ENCODE data around the gene AQP2. TPM values are rescaled to one million over a fixed set of nuclear protein-coding genes. Genes with fewer than 3 reads are reported as not detected.

The AQP2 gene
- total RNA-seq, 1 donor from 2014 or later = not detected

DNA sequence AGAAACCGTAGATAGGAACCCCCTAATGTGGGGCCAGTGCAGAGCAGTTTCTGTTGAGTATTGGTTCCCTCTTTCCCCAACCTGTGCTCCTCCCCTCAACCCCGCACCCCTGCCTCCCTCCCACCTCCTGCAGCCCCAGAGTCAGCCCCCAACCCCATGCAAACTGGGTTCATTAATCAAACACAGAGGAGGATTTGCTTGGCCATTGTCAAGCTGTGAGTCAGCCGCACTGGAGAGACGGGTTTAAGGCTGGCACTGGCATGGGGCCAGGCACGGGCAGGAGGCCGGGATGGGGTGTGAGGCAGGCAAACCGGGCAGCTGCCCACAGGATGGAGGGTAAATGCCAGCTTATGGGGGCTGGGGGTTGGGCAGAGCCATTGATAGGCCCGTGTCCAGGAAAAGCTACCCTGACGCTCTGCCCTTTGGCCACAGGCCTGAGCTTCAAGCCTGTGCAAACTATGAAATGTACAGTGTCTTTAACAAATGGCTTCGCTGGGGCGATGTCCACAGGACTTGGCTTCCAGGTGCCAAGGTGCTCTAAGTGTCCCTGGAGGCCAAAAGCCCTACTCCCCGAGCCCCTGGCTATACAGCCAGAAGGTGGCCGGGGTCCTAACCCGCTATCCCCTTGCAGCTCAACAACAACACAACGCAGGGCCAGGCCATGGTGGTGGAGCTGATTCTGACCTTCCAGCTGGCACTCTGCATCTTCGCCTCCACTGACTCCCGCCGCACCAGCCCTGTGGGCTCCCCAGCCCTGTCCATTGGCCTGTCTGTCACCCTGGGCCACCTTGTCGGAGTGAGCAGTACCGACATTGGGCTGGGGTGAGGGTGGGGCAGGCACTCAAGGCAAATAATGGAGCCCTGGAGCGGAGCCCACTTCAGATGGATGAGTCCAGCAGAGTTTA lies 12.6 kb downstream of the AQP2 start:
- Mint-ChIP-seq H3K36me3 (ENCODE audit: low read depth) (no peaks in the 10 kb centered on the region), H3K4me1 (ENCODE audit: low read depth) (peaks cover 29% of the 10 kb centered on the region), H3K27me3 (ENCODE audit: low read depth) (peaks cover 14% of the 10 kb centered on the region), H3K9me3 (ENCODE audit: low read depth) (no peaks in the 10 kb centered on the region), H3K4me3 (ENCODE audit: unreplicated experiment) (no peak overlapping the region), H3K27ac (ENCODE audit: unreplicated experiment) (no peak overlapping the region)
- TF ChIP-seq, protein P1, sequence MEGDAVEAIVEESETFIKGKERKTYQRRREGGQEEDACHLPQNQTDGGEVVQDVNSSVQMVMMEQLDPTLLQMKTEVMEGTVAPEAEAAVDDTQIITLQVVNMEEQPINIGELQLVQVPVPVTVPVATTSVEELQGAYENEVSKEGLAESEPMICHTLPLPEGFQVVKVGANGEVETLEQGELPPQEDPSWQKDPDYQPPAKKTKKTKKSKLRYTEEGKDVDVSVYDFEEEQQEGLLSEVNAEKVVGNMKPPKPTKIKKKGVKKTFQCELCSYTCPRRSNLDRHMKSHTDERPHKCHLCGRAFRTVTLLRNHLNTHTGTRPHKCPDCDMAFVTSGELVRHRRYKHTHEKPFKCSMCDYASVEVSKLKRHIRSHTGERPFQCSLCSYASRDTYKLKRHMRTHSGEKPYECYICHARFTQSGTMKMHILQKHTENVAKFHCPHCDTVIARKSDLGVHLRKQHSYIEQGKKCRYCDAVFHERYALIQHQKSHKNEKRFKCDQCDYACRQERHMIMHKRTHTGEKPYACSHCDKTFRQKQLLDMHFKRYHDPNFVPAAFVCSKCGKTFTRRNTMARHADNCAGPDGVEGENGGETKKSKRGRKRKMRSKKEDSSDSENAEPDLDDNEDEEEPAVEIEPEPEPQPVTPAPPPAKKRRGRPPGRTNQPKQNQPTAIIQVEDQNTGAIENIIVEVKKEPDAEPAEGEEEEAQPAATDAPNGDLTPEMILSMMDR (IDR thresholded peaks at IDR 0.05) = no peak
- no peak for DNase-seq (ENCODE audit: low spot score)

DNA sequence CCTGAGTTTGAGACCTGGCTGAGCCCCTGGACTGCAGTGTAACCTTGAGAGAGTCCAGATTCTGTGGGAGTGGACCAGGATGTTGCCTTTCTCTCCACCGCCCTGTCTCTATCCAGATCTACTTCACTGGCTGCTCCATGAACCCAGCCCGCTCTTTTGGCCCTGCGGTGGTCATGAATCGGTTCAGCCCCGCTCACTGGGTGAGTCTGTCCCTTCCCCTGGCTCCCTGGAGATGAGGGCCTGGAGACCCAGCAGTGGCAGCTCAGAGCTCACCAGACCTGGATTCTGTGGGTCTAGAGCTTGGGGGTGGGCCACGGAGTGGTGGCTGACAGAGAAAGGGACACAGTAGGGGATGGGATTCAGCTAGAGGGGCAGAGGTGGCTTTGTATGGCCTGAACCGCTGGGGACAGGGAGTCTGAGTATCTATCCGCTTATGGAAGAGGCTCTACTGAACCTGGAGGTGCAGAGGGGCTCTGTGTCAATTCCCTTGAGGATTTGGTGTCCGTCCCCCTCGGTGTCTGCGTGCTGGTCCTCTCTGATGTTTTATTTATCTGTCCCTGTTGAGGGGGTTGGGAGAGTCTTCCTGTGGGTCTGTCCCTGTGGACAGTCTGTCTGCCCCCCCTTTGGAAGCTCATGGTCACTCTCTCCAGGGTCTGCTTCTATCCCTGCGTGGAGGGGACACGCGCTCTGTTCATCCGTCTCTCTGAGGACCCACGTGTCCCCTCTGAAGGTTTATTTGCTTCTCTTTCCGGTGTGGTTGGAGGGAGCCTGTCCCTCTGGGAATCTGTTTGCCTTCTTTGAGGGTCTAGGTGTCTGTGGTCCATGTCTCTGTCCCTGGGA lies 13.7 kb downstream of the AQP2 start:
- Mint-ChIP-seq H3K27me3 (ENCODE audit: low read depth) (peaks cover 14% of the 10 kb centered on the region), H3K27ac (ENCODE audit: unreplicated experiment) (no peak overlapping the region), H3K9me3 (ENCODE audit: low read depth) (no peaks in the 10 kb centered on the region), H3K36me3 (ENCODE audit: low read depth) (no peaks in the 10 kb centered on the region), H3K4me3 (ENCODE audit: unreplicated experiment) (no peak overlapping the region), H3K4me1 (ENCODE audit: low read depth) (peaks cover 28% of the 10 kb centered on the region)
- TF ChIP-seq, protein P1 (IDR thresholded peaks at IDR 0.05) = no peak
- peak; percentile 15 for DNase-seq (ENCODE audit: low spot score)

DNA sequence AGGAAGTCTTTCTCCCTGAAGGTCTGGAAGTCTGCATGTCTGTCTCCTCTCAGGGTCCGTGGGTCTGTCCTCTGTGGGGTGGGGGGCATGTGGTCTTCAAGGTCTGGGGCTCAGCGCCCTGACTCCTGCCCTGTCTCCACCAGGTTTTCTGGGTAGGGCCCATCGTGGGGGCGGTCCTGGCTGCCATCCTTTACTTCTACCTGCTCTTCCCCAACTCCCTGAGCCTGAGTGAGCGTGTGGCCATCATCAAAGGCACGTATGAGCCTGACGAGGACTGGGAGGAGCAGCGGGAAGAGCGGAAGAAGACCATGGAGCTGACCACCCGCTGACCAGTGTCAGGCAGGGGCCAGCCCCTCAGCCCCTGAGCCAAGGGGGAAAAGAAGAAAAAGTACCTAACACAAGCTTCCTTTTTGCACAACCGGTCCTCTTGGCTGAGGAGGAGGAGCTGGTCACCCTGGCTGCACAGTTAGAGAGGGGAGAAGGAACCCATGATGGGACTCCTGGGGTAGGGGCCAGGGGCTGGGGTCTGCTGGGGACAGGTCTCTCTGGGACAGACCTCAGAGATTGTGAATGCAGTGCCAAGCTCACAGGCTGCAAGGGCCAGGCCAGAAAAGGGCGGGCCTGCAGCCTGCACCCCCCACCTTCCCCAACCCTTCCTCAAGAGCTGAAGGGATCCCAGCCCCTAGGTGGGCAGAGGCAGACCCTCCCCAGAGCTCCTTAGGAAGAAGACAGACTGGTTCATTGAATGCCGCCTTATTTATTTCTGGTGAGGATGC lies 14.5 kb downstream of the AQP2 start:
- Mint-ChIP-seq H3K27me3 (ENCODE audit: low read depth) (peaks cover 14% of the 10 kb centered on the region), H3K27ac (ENCODE audit: unreplicated experiment) (no peak overlapping the region), H3K4me1 (ENCODE audit: low read depth) (peaks cover 19% of the 10 kb centered on the region), H3K9me3 (ENCODE audit: low read depth) (no peaks in the 10 kb centered on the region), H3K36me3 (ENCODE audit: low read depth) (no peaks in the 10 kb centered on the region), H3K4me3 (ENCODE audit: unreplicated experiment) (no peak overlapping the region)
- peak; percentile 67 for DNase-seq (ENCODE audit: low spot score)
- TF ChIP-seq, protein P1 (IDR thresholded peaks at IDR 0.05) = no peak

DNA sequence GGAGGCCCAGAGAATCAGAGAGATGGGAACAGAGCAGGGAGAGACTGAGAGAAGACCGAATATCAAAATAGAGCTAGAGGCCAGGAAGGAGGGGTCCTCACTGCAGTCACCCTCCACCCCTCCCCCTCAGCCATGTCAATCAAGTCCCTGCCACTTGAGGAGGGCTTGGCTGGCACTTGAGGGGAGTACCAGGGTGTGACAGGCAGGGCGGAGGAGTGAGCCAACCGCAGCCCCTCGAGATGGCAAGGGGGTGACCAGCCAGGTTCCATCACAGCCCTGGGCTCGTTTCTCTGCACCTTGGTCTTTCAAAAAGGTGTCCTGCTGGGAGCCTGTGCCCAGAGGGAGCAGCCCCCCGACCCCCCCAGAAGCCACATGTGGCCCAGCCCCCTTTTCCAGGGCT lies 15.3 kb downstream of the AQP2 start:
- TF ChIP-seq, protein P1 (IDR thresholded peaks at IDR 0.05) = no peak
- H3K4me3 Mint-ChIP-seq (ENCODE audit: unreplicated experiment) = no peak overlapping the region
- H3K9me3 Mint-ChIP-seq (ENCODE audit: low read depth) = no peaks in the 10 kb centered on the region
- DNase-seq (ENCODE audit: low spot score) = no peak
- H3K27me3 Mint-ChIP-seq (ENCODE audit: low read depth) = peaks cover 8% of the 10 kb centered on the region
- H3K27ac Mint-ChIP-seq (ENCODE audit: unreplicated experiment) = no peak overlapping the region
- H3K36me3 Mint-ChIP-seq (ENCODE audit: low read depth) = no peaks in the 10 kb centered on the region
- peaks cover 12% of the 10 kb centered on the region for H3K4me1 Mint-ChIP-seq (ENCODE audit: low read depth)
